CD4-positive, alpha-beta T cell treated with Interleukin-6 at 100 ng/mL for 8 hours (primary cell): ENCODE measurements around the gene PRAMEF5.
"Not testable (repeated sequence)": the region's sequence is repeated elsewhere in the genome, so short reads cannot be mapped to it uniquely, and the experiment has no call there.

Experiments
- DNase-seq: peaks from one replicate; pipeline ENCODE4 v3.0.0-alpha.2; 2020; ENCODE audit warnings: mixed read lengths, low spot score

Gene PRAMEF5

GRCh38 chr1:13277016-13277415 is 23.0 kb downstream of the PRAMEF5 start:
- not testable (repeated sequence) for DNase-seq

GRCh38 chr1:13279617-13280016 is 25.6 kb downstream of the PRAMEF5 start:
- DNase-seq, result not testable (repeated sequence)

GRCh38 chr1:13285037-13285436 is 31.0 kb downstream of the PRAMEF5 start, which contains the start of gene PRAMEF8:
Gene PRAMEF8 (minus strand): TSS chr1:13285137. CDS start chr1:13284091, 1,046 bp downstream.
- not testable (repeated sequence) for DNase-seq

- DNase-seq, result not testable (repeated sequence)
Observed at GRCh38 chr1:13289030-13289429, 35.0 kb downstream of the PRAMEF5 start.

GRCh38 chr1:13297216-13297931 is 43.4 kb downstream of the PRAMEF5 start:
- not testable (repeated sequence) for DNase-seq

GRCh38 chr1:13298699-13299098 is 44.7 kb downstream of the PRAMEF5 start:
- DNase-seq, result not testable (repeated sequence)

- DNase-seq, result not testable (repeated sequence)
Observed at GRCh38 chr1:13302197-13302596, 48.2 kb downstream of the PRAMEF5 start.

- not testable (repeated sequence) for DNase-seq
Observed at GRCh38 chr1:13303239-13303638, 49.2 kb downstream of the PRAMEF5 start, which contains the start of gene PRAMEF33. Gene PRAMEF33 (plus strand): TSS chr1:13303539. CDS start chr1:13305955, 2,416 bp downstream.
